WERI-Rb-1 (cell line): ENCODE data around the gene MYH6.

Experiments used
- DNase-seq: peaks from one replicate; pipeline ENCODE4 v3.0.0-alpha.2; 2020
- H3K27ac ChIP-seq: fragments of 250-450 bp; sonication (Bioruptor Pico); 2 replicates; pipeline ENCODE4 v1.5.1; 2020; ENCODE audit warnings: mild to moderate bottlenecking, moderate library complexity
- H3K27me3 ChIP-seq: fragments of 250-450 bp; sonication (Bioruptor Pico); 2 replicates; pipeline ENCODE4 v1.5.1; 2021; ENCODE audit warnings: mild to moderate bottlenecking, low read depth, moderate library complexity; ENCODE audit not compliant: insufficient read depth, severe bottlenecking
- H3K36me3 ChIP-seq: fragments of 250-450 bp; sonication (Bioruptor Pico); 2 replicates; pipeline ENCODE4 v1.5.1; 2020; ENCODE audit warnings: mild to moderate bottlenecking, moderate library complexity
- H3K4me3 ChIP-seq: 2 replicates; pipeline ENCODE4 v1.5.1; 2011; ENCODE audit warnings: low read depth, mild to moderate bottlenecking, control low read depth, low read length
- H3K9me3 ChIP-seq: fragments of 250-450 bp; sonication (Bioruptor Pico); 2 replicates; pipeline ENCODE4 v1.5.1; 2021; ENCODE audit warnings: mild to moderate bottlenecking, moderate library complexity; ENCODE audit not compliant: severe bottlenecking
- TF ChIP-seq, protein P1 (sequence below): IDR thresholded peaks from 2 replicates; pipeline ENCODE4 v1.5.1; 2011; ENCODE audit warnings: low read depth, mild to moderate bottlenecking, control low read depth, inconsistent platforms, low read length

Gene MYH6

DNA sequence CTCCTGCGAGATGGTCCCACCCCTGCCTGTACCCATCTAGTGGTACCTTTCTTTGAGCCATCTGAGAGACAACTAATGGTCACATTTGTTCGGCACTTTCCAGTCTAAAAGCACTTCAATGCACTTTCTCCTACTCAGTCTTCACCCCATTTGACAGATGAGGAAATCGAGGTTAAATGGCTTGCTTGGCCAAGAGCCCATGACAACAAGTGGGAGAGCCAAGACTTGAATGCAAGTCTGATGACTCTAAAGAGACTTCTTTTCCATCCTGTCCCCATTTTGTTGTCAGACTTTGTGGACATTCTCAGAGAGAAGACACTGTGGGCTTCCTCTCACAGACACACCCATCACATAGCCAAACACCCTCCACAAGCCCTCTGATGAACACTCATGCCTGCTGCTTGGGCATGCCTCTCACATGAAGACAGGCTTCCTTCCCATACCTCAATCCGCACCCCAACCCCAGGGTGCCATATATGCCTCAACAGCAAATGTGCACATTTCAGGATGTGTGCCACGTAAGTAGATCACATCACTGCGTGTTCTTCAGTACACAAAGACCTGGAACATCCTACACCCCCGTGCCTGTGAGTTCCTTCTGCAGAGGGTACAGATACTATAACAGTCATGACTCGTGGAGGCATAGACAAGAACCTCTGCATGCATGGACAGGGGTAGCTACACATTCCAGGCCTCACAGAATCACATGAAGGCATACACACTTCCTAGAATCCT lies 26.6 kb upstream of the MYH6 start:
- TF ChIP-seq, protein P1, sequence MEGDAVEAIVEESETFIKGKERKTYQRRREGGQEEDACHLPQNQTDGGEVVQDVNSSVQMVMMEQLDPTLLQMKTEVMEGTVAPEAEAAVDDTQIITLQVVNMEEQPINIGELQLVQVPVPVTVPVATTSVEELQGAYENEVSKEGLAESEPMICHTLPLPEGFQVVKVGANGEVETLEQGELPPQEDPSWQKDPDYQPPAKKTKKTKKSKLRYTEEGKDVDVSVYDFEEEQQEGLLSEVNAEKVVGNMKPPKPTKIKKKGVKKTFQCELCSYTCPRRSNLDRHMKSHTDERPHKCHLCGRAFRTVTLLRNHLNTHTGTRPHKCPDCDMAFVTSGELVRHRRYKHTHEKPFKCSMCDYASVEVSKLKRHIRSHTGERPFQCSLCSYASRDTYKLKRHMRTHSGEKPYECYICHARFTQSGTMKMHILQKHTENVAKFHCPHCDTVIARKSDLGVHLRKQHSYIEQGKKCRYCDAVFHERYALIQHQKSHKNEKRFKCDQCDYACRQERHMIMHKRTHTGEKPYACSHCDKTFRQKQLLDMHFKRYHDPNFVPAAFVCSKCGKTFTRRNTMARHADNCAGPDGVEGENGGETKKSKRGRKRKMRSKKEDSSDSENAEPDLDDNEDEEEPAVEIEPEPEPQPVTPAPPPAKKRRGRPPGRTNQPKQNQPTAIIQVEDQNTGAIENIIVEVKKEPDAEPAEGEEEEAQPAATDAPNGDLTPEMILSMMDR: no peak
- no peaks in the 10 kb centered on the region for H3K27me3 ChIP-seq

DNA sequence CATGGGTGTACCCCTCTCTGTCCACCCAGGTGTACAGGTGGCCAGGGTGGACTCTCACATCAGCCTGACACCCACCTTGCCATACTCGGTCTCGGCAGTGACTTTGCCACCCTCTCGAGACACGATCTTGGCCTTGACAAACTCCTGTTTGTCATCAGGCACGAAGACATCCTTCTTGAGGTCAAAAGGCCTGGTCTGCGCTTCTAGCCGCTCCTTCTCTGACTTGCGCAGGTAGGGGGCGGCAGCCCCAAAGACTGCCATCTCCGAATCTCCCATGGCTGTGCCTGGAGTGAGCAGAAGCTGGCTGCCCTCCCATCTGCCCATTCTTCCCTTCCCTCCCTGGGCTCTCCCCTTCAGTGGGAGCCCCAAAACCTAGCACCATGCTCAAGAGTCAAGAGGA lies 25.4 kb upstream of the MYH6 start:
- TF ChIP-seq, protein P1: peak; percentile 46; the same call in 1 of the 2 replicates
- no peak for DNase-seq
- no peak overlapping the region for H3K4me3 ChIP-seq
- H3K36me3 ChIP-seq: no peaks in the 10 kb centered on the region
- H3K27ac ChIP-seq: no peak overlapping the region
- H3K9me3 ChIP-seq: no peaks in the 10 kb centered on the region
- no peaks in the 10 kb centered on the region for H3K27me3 ChIP-seq

More for the DNA sequence above, 26.6 kb upstream of the MYH6 start:
- Histone ChIP-seq H3K36me3 (no peaks in the 10 kb centered on the region), H3K27ac (no peak overlapping the region), H3K9me3 (no peaks in the 10 kb centered on the region), H3K4me3 (no peak overlapping the region)
- DNase-seq: no peak

DNA sequence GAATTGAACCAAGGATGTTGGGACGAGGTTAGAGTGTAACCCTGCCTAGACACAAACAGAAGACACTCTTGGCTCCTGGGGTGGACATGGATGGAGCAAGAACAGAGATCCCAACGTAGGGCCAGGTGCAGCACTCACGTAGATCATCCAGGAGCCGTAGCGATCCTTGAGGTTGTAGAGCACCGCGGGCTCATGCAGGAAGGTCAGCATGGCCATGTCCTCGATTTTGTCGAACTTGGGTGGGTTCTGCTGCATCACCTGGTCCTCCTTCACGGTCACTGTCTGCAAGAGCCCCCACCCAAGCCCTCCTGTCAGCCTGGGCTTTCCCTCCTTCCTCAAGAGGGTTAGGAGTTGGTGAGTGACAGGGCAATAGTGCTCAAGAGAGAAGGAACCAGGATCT lies 24.9 kb upstream of the MYH6 start:
- DNase-seq: no peak
- H3K36me3 ChIP-seq: no peaks in the 10 kb centered on the region
- no peak overlapping the region for H3K4me3 ChIP-seq
- TF ChIP-seq, protein P1: no peak
- no peak overlapping the region for H3K27ac ChIP-seq
- H3K9me3 ChIP-seq: no peaks in the 10 kb centered on the region
- H3K27me3 ChIP-seq: no peaks in the 10 kb centered on the region

DNA sequence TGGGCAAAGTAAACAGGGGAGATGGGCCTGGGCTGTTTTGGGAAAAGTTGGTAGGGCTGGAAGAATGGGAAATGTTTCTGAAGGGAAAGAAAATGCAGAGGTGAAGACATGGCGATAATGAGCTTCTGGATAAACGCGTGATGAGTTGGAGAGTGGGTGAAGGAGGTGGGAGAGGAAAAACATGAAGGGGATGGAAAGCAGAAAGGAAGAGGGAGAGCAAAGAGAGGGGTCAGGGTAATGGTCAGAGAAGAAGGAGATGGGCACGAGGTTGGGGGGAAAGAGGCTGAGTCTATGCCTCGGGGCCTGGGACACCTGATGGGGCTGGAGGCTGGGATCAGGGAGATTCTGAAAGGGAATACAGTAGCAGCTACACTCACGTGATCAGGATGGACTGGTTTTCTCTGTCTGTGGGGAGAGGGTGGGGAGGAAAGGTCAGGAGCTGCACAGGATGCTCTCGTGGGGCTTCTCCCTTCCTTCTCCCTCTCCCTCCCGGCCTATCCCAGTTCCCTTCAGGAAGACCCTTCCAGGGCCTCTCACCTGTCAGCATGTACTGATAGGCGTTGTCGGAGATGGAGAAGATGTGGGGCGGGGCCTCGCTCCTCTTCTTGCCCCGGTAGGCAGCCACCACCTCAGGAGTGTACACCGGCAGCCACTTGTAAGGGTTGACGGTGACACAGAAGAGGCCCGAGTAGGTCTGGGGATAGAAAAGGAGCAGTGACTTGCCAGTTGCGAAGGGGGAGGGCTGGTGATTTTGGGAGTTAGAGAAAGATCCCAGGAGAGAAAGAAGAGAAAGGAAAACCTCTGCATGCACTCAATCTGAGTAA lies 24.2 kb upstream of the MYH6 start:
- no peak overlapping the region for H3K27ac ChIP-seq
- TF ChIP-seq, protein P1: no peak
- H3K27me3 ChIP-seq: no peaks in the 10 kb centered on the region

DNA sequence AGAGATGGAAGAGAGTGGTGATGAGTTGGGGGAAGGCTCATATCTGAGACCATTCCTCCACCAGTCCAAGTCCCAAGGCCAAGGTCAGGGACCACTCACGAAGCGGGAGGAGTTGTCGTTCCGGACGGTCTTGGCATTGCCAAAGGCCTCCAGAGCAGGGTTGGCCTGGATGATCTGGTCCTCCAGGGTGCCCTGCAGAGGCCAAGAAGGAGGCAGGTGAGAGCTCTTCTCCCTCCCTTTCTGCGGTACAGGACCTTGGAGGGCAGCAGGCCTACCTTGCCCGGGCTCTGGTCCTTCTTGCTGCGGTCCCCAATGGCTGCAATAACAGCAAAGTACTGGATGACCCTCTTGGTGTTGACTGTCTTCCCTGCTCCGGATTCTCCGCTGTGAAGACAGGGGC lies 23.4 kb upstream of the MYH6 start:
- TF ChIP-seq, protein P1: no peak
- H3K27me3 ChIP-seq: no peaks in the 10 kb centered on the region
- H3K36me3 ChIP-seq: no peaks in the 10 kb centered on the region
- H3K9me3 ChIP-seq: no peaks in the 10 kb centered on the region
- no peak for DNase-seq
- H3K27ac ChIP-seq: no peak overlapping the region
- H3K4me3 ChIP-seq: no peak overlapping the region

More for the DNA sequence above, 24.2 kb upstream of the MYH6 start:
- H3K4me3 ChIP-seq: no peak overlapping the region
- DNase-seq: no peak
- no peaks in the 10 kb centered on the region for H3K36me3 ChIP-seq
- no peaks in the 10 kb centered on the region for H3K9me3 ChIP-seq
